Measurements from ENCODE around the gene MMP13. TPM values are rescaled to one million over a fixed set of nuclear protein-coding genes. Genes with fewer than 3 reads are reported as not detected.

The MMP13 gene
- total RNA-seq, 1 donor from 2014 or later, result not detected

- no peak overlapping the region for H3K4me3 Mint-ChIP-seq
- H3K27ac Mint-ChIP-seq, result no peak overlapping the region
- no peaks in the 10 kb centered on the region for H3K4me1 Mint-ChIP-seq
- H3K9me3 Mint-ChIP-seq, result peaks cover 4% of the 10 kb centered on the region
- CTCF ChIA-PET, result interaction anchor here (1.3 kb wide), 1 partner anchor 23 kb away, joined by 4 read pairs; no protein-coding TSS in a partner anchor
- no peaks in the 10 kb centered on the region for H3K36me3 Mint-ChIP-seq (ENCODE audit: low read depth)
- intact Hi-C loops (cut with micrococcal nuclease), result no loop called here
- ATAC-seq (ENCODE audit: low read depth) (no peak), DNase-seq (no peak)
- no peak for TF ChIP-seq CTCF (IDR thresholded peaks at IDR 0.05)
- POLR2A ChIA-PET, result no interaction called here
- peaks cover 14% of the 10 kb centered on the region for H3K27me3 Mint-ChIP-seq
Observed at GRCh38 chr11:102936864-102937509, 18.5 kb downstream of the MMP13 start.

- ChIA-PET CTCF (no interaction called here), POLR2A (no interaction called here)
- H3K27me3 Mint-ChIP-seq, result peaks cover 4% of the 10 kb centered on the region
- no peaks in the 10 kb centered on the region for H3K36me3 Mint-ChIP-seq (ENCODE audit: low read depth)
- no peak overlapping the region for H3K27ac Mint-ChIP-seq
- ATAC-seq (ENCODE audit: low read depth) (no peak), DNase-seq (no peak)
- intact Hi-C loops (cut with micrococcal nuclease), result no loop called here
- H3K9me3 Mint-ChIP-seq, result peaks cover 4% of the 10 kb centered on the region
- H3K4me1 Mint-ChIP-seq, result no peaks in the 10 kb centered on the region
- H3K4me3 Mint-ChIP-seq, result no peak overlapping the region
- TF ChIP-seq CTCF (IDR thresholded peaks at IDR 0.05), result no peak
Observed at GRCh38 chr11:102935514-102935913, 20.0 kb downstream of the MMP13 start.

GRCh38 chr11:102934735-102935134, 20.8 kb downstream of the MMP13 start:
- ATAC-seq (ENCODE audit: low read depth) (no peak), DNase-seq (no peak)
- intact Hi-C loops (cut with micrococcal nuclease), result no loop called here
- H3K4me1 Mint-ChIP-seq, result no peaks in the 10 kb centered on the region
- H3K27ac Mint-ChIP-seq, result no peak overlapping the region
- ChIA-PET CTCF (no interaction called here), POLR2A (no interaction called here)
- no peak for TF ChIP-seq CTCF (IDR thresholded peaks at IDR 0.05)
- H3K36me3 Mint-ChIP-seq (ENCODE audit: low read depth), result no peaks in the 10 kb centered on the region
- H3K9me3 Mint-ChIP-seq, result peaks cover 4% of the 10 kb centered on the region
- H3K27me3 Mint-ChIP-seq, result peaks cover 5% of the 10 kb centered on the region
- H3K4me3 Mint-ChIP-seq, result no peak overlapping the region

GRCh38 chr11:102933627-102934026, 21.9 kb downstream of the MMP13 start:
- no peak for ATAC-seq (ENCODE audit: low read depth)
- Mint-ChIP-seq H3K4me1 (no peaks in the 10 kb centered on the region), H3K36me3 (ENCODE audit: low read depth) (no peaks in the 10 kb centered on the region), H3K9me3 (peaks cover 4% of the 10 kb centered on the region), H3K4me3 (no peak overlapping the region), H3K27me3 (peaks cover 5% of the 10 kb centered on the region), H3K27ac (no peak overlapping the region)
- POLR2A ChIA-PET, result no interaction called here
- no peak for DNase-seq
- intact Hi-C loops (cut with micrococcal nuclease), result no loop called here
- no peak for TF ChIP-seq CTCF (IDR thresholded peaks at IDR 0.05)
- CTCF ChIA-PET, result no interaction called here

- ChIA-PET POLR2A (no interaction called here), CTCF (interaction anchor here (0.9 kb wide), 1 partner anchor 10 kb away, joined by 3 read pairs; no protein-coding TSS in a partner anchor)
- ATAC-seq (ENCODE audit: low read depth), result no peak
- Mint-ChIP-seq H3K36me3 (ENCODE audit: low read depth) (no peaks in the 10 kb centered on the region), H3K4me1 (no peaks in the 10 kb centered on the region), H3K9me3 (peaks cover 4% of the 10 kb centered on the region), H3K27me3 (peaks cover 5% of the 10 kb centered on the region), H3K27ac (no peak overlapping the region), H3K4me3 (no peak overlapping the region)
- intact Hi-C loops (cut with micrococcal nuclease), result no loop called here
- no peak for DNase-seq
- no peak for TF ChIP-seq CTCF (IDR thresholded peaks at IDR 0.05)
Observed at GRCh38 chr11:102932678-102933077, 22.9 kb downstream of the MMP13 start.
